ENCODE results near the gene HEPH.
"Not testable (repeated sequence)": the region's sequence is repeated elsewhere in the genome, so short reads cannot be mapped to it uniquely, and the experiment has no call there.

Gene HEPH

GRCh38 chrX:66221856-66222255 is 57.8 kb downstream of the HEPH start:
- no peak for DNase-seq (ENCODE audit: extremely low read depth, low read depth)
- TF ChIP-seq, protein P1, sequence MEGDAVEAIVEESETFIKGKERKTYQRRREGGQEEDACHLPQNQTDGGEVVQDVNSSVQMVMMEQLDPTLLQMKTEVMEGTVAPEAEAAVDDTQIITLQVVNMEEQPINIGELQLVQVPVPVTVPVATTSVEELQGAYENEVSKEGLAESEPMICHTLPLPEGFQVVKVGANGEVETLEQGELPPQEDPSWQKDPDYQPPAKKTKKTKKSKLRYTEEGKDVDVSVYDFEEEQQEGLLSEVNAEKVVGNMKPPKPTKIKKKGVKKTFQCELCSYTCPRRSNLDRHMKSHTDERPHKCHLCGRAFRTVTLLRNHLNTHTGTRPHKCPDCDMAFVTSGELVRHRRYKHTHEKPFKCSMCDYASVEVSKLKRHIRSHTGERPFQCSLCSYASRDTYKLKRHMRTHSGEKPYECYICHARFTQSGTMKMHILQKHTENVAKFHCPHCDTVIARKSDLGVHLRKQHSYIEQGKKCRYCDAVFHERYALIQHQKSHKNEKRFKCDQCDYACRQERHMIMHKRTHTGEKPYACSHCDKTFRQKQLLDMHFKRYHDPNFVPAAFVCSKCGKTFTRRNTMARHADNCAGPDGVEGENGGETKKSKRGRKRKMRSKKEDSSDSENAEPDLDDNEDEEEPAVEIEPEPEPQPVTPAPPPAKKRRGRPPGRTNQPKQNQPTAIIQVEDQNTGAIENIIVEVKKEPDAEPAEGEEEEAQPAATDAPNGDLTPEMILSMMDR (IDR thresholded peaks at IDR 0.05; ENCODE audit: low read depth, low read length) = no peak

- TF ChIP-seq, protein P1 (IDR thresholded peaks at IDR 0.05; ENCODE audit: low read depth, low read length) = no peak
- DNase-seq (ENCODE audit: extremely low read depth, low read depth) = no peak
Observed at GRCh38 chrX:66232296-66232695, 68.2 kb downstream of the HEPH start.

GRCh38 chrX:66233209-66233608 is 69.2 kb downstream of the HEPH start:
- TF ChIP-seq, protein P1 (IDR thresholded peaks at IDR 0.05; ENCODE audit: low read depth, low read length) = no peak
- DNase-seq (ENCODE audit: extremely low read depth, low read depth) = no peak

DNA sequence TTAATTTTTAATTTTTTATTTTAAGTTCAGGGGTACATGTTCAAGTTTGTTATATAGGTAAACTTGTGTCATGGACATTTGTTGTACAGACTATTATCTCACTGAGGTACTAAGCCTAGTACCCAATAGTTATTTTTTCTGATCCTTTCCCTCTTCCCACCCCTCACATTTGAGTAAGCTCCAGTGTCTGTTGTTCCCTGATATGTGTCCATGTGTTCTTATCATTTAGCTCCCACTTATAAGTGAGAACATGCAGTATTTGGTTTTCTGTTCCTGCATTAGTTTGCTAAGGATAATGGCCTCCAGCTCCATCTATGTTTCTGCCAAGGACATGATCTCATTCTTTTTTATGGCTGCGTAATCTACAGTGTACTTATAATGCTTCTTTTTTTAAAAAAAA is 69.9 kb downstream of the HEPH start:
- not testable (repeated sequence) for DNase-seq (ENCODE audit: extremely low read depth, low read depth)

- TF ChIP-seq, protein P1 (IDR thresholded peaks at IDR 0.05; ENCODE audit: low read depth, low read length) = no peak
- no peak for DNase-seq (ENCODE audit: extremely low read depth, low read depth)
Observed at GRCh38 chrX:66255359-66255967, 91.4 kb downstream of the HEPH start.

DNA sequence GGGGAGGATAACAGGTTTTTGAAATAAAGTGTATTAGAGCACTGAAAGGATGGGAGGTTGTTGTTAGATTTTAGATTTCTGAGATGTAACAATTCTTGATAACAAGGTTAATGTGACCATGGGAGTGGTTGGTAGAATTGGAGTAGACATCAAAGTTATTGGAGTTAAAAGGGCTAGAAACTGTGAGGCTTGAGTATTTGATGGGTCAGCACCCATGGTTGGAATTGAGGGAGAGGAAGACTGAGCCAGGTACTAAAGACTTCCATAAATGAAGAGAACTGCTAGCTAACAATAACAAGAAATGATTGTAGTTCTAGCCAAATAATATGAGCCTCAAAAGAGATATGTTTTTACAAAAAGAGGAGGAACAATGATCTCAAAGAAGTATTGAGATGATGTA is 98.8 kb downstream of the HEPH start:
- TF ChIP-seq, protein P1 (IDR thresholded peaks at IDR 0.05; ENCODE audit: low read depth, low read length) = no peak
- DNase-seq (ENCODE audit: extremely low read depth, low read depth) = no peak

Data from AG09319 (cell line).